NCI-H187 (cell line): ENCODE results near the gene MESP2.

Source experiments
- DNase-seq, 2 experiments: peaks; one replicate each; lab custom pipeline; 2025; lab: John Stamatoyannopoulos, UW

The MESP2 gene

DNA sequence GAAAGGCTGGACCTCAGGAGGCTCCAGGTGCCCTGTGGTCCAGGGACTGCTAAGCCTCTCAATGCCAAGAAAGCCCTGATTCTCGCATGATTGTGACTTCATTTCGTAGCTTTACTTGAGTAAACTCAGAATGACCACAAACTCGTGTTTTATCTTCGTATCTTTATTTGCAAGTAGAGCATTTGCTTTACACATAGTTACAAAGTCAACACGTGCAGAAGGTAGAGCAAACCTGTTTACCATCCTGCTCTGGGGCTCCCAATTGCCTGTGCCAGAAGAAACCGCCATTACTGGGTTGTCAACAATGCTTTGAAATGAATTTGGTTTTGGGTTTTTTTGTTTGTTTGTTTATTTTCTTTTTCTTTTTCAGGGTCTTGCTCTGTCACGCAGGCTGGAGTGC lies 19.2 kb upstream of the MESP2 start:
- no peak for DNase-seq

DNA sequence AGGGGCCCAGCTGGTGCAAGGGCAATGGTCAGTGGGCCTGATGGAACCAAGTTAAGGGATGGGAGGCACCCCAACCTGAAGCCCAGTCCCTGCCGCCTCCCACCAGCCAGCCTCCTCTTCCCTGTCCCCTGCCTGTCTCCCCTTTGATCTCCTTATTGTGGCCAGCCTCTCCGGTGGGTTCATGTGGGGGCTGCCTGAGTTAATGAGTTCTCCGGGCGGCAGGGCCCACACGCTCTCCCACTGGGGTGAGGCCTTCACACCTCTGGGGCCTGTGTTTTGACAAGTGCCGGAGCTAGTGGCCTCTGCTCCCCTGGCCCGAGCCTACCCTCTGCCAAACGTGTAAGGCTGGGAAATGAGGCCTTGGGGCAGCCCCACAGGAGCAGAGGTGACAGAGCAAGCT lies 17.8 kb upstream of the MESP2 start:
- DNase-seq = no peak

DNA sequence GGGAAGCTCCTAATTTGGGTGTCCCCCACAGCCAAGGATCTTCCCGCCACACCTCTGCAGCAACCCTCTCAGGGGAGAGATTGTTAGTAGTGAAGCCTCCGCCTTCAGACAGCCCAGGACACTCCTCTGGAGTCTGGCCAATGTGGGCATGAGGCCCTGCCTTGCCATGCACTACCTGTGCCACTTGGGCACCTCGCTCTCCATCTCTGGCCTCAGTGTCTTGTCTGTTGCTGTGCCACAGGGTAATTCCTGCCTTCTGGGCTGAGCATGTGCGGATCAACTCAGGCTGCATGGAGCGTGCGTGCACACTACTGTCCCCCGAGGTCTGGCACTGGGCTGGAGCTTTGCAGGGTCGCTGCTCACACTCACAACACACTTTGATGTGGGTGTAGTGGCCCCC lies 17.2 kb upstream of the MESP2 start:
- no peak for DNase-seq

DNA sequence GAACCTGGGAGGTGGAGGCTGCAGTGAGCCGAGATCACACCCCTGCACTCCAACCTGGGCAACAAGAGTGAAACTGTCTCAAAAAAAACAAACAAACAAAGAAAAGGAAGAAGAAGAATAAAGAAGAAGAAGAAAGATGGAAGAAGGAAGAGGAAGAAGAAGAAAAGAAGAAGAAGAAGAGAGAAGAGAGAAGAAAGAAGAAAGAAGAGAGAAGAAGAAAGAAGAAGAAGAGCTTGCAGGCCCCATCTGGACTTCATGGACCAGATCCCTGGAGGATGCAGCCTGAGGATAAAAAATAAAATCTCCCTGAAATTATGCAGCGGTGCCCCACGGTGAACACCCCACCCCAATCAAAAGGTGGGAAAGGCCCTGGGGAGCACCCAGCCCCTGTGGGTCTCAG lies 16.3 kb upstream of the MESP2 start:
- no peak for DNase-seq

DNA sequence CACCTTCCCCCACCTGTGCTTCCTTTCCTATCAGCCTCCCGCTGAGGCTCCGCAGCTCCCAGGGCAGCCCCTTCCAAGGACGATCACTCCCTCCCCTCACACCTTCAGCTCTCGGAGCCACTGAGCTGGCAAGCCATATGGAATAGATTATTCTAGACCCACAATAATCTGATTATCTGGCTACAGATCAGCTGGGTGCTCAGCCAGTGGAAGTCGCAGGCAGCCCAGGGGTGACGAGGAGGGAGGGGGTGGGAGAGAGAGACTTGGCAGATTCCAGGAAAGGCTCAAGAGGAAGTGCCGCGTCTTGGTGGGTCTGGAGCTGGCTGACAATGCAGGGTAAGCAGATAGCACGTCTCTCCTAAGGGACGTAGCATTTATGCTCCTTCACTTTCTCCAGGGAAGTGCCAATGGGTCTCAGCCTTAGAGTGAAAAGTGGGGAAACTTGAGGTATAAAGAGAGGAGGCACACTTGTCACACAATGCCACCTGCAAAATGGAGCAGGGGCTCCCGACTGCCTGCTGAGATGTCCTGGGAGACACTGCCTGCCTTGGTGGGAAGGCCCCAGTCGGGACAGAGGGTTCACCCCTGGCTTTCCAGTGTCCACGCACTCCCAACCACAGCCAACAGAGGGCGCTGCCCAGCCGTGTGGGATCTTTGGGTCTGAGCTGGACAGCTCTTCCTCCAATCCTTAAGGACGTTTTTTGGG lies 15.7 kb upstream of the MESP2 start:
- peak; percentile 41 for DNase-seq

DNA sequence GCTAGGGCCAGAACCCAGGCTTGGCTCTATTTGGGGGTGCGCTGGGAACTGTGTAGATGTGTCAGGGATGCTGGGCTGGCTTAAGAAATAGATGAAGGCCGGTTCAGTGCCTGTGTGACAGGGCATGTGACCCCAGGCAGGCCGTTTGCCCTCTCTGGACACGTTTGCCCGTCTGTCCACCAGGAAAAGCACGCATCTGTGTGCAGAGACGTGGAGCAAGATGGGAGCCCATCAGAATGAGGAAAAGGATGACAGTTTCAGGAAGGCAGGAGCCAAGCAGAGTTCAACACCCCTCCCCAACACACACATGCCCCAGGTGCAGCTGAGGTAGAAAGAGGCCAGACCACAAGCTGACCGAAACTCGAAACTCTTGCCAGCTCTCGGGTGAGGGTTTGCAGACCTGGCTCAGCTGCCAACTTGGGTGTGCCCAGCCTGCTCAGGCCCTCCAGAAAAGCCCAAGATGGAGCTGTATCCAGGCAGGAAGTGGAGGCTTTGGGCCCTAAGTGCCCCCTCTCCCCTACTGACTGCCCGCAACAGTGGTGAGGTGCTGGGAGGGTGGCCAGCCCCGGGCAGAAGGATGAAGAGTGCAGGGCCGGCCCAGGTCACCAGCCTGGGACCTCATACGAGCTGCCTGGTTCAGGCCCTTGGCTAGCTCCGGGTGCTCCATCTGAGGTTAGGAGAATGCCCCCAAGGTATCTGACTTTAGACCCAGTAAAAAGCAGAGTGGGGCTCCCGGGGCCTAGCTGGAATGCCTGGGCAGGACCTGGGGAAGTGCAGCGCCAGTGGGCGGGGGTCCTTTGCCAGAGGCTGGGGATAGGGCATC lies 14.9 kb upstream of the MESP2 start:
- no peak for DNase-seq

DNA sequence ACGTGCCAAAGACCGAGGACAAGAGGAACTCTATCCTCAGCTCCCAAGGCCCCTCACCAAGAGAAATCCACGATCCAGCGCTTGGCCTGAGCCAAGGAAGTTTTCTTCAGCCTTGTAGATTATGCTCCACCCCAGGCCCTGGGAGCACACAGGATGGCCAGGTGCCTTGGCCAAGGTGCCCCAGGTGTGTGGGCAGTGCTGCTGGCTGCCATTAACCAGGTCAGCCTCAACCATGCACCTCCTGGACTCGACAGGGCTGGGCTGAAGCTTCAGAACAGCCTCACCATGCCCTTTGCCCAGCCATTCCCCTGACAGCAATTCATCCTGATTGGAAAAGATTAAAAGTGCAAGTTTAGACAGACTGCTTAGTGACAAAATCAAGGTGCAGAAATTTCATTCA lies 14.2 kb upstream of the MESP2 start:
- no peak for DNase-seq

DNA sequence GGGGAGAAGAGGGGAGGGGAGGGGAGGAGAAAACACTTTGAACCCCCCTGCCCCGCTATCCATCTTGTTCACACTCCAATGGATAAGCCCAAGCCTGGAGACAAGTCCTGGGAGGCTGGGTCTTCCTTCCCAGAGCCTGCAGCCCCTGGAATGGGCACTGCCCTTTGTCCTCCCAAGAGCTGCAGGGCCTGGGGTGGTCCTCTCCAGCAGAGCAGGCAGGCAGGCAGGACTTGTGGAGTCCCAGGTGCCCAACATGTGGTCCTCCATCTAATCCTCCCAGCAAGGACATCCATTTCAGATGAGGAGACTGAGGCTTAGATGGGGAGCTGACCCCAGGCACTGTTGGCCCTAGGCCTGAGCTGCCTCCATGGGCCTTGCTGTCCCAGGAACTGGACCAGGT lies 10.4 kb upstream of the MESP2 start:
- DNase-seq = no peak

DNA sequence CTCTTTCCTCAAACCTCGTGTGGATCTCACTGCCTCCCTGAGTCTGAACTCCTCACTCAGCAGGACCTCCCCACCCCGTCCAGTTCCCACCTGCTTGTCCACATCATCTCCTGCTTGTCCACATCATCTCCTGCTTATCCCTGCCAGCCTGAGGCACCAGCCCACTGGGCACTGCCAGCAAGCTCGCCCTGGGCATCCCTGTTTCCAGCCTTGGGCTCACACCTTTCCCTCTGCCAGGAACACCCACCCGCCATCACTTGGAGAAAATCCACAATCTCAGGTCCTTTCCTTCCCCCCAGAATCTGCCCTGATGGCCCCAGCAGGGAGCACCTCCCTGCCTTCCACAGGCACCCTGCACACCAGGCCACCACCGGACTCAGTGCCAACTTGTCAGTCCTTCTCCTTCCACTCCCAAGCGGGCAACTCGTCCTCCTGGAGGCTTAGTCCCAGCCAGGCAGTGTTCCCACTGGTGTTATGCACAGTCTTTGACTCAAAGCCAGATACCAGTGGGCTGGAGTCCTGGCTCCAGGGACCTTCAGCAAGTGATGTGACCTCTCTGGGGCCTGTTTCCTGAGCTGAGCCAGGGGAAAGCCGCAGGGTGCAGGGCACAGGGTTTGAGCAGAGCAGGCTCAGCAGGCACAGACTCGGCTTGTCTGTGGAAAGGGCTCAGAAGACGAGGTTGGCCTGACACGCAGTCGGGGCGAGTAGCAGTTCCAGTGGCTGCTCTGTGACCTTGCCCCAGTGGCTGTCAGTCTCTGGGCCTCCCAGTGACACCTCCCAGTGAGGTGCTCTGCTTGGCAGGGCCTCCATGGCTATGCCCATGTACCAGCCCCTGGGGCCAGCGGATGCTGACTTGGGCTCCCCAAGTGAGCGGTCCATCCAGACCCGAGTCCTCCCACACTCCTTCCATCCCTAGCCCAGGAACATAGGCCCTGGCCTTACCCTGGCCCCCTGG lies 9.5 kb upstream of the MESP2 start:
- no peak for DNase-seq

DNA sequence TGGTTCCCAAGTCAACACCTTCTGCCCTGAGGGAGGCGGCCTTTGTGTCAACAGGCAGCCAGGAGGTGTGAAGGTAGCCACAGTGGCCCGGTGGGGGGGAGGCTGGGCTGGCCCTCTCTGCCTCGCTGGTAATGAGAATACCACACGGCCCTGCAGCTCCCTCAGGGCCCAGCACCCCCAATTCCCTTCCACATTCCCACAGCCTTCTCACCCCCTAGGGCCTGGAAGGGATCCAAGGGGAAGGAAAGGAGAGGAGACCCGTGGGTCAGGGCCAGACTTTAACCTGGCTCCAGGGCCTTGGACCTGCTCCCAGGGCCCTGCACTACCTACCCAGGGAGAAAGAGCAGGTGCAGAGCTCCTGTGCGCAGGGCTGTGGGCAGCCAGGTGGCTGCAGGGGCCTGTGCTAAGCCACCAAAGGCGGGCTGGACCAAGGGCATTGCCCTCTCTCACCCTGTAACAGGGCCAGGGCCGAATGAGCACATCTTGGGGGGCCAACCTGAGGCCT lies 8.7 kb upstream of the MESP2 start:
- no peak for DNase-seq

DNA sequence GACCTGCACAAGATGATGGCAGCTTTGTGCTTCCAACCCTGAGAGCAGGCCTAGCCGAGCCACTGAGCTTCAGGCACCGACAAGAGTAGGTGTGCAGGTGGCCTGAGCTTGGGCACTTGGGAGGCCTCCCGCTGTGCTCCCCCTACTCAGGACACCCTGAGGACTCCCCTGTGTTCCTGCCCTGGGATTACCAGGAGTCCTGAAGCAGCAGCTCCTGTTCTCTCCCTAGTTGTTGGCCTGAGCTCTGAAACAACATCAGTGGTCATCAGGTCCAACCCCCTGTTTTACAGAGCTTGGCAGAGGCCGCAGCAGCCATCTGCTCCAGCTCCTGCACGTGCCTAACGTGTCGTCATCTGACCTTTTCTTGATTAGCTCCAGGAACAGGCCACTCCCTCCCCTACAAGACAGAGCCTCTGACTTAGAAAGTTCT lies 8.0 kb upstream of the MESP2 start:
- DNase-seq = no peak

DNA sequence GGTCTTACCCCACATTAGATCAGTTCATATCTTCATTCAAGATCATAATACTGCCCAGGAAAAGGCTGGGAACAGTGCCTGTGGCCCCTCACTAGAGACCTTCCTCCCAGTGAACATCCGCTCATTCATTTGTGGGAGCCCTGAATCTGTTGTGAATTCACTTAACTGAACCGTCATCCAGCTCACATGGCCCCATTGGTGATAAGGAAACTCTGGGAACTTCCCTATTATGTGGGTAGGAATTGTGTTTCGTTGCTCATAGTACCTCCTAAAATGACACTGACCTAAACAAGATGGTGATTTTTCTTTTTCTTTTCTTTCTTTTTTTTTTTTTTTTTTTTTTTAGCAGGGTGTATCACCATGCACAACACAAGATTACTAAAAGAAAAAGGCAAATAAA lies 6.8 kb upstream of the MESP2 start:
- no peak for DNase-seq

DNA sequence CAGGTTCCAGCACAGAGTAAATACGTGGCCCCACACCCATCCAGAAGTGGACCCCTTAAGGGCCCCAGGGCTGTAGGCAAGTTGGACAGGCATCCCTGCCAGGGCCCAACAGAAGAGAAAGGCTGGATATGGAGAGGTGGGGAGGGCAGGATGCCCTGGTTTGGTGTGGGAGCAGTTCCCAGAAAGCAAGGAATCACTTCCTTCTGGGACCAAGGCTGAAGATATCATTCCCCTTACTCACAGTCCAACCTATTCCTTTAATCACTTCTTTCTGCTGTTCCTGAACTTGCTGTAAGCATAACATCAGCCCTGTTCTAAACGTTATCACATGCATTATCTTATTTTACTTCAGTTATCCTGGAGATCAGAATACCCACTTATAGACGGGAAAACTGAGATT lies 6.1 kb upstream of the MESP2 start:
- no peak for DNase-seq

DNA sequence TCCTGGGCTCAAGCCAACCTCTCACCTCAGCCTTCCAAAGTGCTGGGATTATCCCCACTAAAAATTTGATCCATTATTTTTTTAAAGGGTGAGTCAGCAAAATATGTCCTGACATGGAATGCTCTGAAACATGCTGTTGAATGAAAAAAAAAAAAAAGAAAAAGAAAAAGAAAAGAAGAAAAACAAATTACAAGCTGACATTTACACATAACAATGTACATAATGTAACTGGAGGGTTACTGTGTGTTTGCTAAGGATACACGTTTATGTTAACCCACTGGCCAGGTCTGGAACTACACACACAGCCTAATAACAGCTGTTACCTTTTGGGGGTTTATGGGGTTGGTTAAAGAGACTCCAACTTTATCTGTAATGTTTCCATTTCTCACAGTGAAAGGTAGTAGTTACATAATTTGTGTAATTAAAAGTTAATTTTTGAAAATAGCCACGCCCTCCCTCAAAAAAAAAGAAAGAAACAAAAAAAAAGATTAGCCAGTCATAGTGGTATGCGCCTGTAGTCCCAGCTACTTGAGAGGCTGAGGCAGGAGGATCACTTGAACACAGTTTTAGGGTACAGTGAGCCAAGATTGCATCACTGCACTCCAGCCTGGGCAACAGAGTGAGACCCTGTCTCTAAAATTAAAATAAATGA lies 3.1 kb upstream of the MESP2 start:
- no peak for DNase-seq

DNA sequence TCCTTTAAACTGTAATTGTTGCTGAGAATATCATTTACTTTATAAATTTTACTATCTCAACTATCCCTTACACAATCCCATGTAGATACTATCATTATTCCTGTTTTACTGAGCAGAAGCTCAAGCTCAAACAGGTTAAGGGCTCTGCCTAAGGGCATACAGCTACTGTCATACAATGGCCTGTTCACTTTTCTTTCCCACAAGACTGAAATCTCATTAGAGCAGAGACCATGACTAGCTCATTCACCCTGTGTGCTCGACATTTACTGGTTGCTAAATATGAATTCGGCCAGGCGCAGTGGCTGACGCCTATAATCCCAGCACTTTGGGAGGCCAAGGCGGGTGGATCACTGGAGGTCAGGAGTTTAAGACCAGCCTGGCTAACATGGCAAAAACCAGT lies 1.6 kb upstream of the MESP2 start:
- DNase-seq = no peak

DNA sequence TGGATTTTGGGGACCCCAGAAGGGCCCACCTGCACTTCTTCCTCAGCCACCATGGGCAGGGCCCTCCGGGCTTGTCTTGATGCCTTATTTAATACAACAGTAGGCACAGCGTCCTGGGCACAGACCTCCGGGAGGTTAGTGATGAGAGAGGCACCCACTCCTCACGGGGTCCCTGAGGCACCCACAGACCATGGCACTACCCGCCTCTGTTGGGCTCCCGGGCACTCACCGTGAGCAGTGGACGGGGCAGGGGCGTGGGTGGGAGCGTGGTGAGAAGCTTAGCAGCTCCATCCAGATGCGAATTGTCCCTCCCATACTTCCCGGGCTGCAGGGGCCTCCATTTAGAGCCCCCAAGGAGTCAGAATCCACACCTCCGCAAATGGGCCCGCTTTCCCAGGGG lies 317 bp upstream of the MESP2 start:
- no peak for DNase-seq

DNA sequence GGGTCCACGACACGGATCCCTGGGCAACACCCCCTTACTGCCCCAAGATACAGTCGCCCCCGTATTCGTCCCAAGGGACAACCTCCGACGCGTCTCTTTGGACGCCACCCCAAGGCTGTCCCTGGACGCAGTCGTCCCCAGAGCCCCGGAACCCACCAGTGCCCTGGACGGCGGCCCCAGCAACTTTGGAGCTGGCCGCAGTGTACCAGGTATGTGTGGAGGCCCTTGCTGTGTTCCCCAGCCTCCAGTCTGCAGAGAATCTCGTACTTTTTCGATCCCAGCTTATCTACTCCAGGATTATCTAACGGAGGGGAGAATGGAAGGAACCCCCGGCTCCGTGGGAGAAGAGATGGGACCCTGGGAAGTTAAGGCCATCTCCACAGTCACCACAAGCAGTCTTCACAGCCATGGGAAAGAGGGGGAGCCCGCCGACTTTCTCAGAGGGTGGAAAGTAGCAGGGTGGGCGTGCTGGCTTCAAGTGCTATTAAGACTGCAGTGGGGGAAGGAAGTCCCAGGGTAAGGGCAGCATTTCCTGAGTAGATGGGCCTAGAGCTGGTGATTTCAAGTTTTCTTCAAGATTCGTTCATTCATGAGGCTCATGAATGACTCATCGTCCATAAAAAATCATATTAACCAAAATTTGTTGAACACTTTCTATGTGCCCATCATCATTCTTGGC lies 1.1 kb downstream of the MESP2 start:
- no peak for DNase-seq

DNA sequence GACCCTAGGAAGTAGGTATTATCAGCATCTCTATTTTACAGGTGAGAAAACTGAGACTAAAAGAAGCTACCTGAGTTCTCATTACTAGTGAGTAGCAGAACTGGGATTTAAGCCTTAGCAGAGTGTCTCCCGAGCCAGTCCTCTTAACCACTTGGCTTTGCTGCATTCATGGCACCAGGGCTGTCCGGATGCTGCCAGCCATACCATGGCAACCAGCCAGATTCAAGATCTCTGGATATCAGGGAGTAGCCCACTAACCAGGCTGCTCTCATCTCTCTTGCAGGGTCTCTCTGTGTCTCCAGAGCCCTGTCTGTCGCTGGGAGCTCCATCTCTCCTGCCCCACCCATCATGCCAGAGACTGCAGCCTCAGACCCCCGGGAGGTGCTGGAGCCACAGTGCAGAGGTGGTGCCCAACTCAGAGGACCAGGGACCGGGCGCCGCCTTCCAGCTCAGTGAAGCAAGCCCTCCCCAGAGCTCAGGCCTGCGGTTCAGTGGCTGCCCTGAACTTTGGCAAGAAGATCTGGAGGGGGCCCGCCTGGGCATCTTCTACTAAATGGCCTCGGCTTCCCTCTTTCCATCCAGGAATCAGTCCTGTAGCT lies 1.7 kb downstream of the MESP2 start:
- DNase-seq = no peak

DNA sequence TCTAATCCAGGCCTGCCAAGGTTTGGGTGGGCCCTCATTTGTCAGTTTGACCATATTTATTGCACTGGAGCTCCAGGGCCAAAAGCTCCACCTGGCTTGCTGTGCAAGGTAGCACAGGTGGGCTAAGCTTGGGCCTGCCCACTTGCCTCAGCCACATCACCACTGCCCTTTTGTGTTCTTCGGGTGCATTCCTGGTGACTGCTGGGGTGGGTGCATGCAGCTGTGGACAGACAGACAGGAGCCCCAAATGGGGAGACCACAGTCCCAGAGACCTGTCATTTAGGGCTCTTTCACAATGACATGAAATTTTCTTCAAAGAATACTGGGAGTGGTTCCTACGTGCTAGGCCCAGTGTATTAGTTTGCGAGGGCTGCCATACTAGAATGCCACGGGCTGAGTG lies 2.7 kb downstream of the MESP2 start:
- DNase-seq = no peak

DNA sequence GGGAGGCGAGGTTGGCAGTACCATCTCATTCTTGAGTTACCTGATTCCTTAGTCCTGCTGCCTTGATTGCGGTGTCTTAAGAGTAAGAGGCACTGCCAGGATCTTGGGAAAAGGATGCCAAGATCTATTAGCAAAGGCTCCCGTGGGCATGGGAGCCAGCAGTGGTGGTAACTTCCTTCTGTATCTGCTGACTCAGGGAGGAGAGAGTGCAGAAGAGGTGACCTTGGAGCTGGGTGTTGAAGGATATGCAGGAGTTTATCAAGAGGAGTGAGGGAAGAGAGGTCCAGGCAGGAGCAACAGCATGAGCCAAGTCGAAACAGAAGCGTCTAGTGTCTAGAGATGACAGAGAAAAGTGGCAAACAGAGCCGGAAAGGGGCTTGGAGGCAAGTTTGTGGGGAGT lies 4.5 kb downstream of the MESP2 start:
- DNase-seq = no peak

DNA sequence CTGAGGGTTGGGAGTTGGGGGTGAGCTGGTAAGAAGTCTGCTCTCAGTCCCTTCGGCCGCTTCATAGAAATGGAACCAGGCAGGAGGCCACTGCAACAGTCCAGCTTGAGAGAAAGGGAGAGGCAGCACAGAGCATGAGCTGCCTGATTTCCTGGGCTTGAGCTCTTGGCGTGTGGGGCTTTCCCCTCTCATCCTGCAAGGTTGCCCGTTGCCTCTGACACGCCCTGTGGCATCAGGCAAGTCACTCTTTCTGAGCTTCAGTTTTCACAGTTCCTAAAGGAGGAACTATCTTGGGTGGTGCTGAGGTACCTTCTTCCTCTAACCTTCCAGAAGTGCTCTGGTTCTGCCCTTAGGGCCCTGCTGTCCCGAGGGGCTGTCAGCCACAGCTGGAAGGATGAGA lies 4.9 kb downstream of the MESP2 start:
- no peak for DNase-seq
